Keratinocyte (primary cell): ENCODE measurements around the gene ALDH1A3. TPM values are rescaled to one million over a fixed set of nuclear protein-coding genes. Genes with fewer than 3 reads are reported as not detected.

Source experiments
- DNase-seq: peaks from one replicate; pipeline ENCODE4 v3.0.0-alpha.2; 2011; ENCODE audit warnings: low read depth, missing footprints, low spot score
- FAIRE-seq: peaks from 2 replicates; lab custom pipeline; 2011; peaks lifted over from hg19 to GRCh38; lab: Jason Lieb, UNC
- H2AFZ ChIP-seq: 2 replicates; pipeline ENCODE4 v1.6.0; 2012; ENCODE audit warnings: low read length, control low read depth, inconsistent platforms; ENCODE audit not compliant: control insufficient read depth
- H3K27ac ChIP-seq: 2 replicates; pipeline ENCODE4 v1.5.1; 2011; ENCODE audit warnings: low read length; ENCODE audit not compliant: control insufficient read depth, insufficient read depth
- H3K27me3 ChIP-seq: 3 replicates; pipeline ENCODE4 v1.6.0; 2011; ENCODE audit warnings: low read length; ENCODE audit not compliant: control insufficient read depth, insufficient read depth; ENCODE audit errors: extremely low read depth
- H3K36me3 ChIP-seq, 2 experiments: 2 replicates in 1 of 2; 3 replicates in 1 of 2; pipeline ENCODE4 v1.5.1; 2011; ENCODE audit warnings: low read length in 2 of 2, mild to moderate bottlenecking in 1 of 2; ENCODE audit not compliant: control insufficient read depth in 2 of 2, insufficient read depth in 2 of 2; ENCODE audit errors: extremely low read depth in 1 of 2
- H3K4me1 ChIP-seq: 3 replicates; pipeline ENCODE4 v1.5.1; 2011; ENCODE audit warnings: low read length; ENCODE audit not compliant: control insufficient read depth, insufficient read depth; ENCODE audit errors: extremely low read depth
- H3K4me2 ChIP-seq: 3 replicates; pipeline ENCODE4 v1.6.0; 2011; ENCODE audit warnings: low read depth, low read length; ENCODE audit not compliant: control insufficient read depth, insufficient read depth; ENCODE audit errors: extremely low read depth
- H3K4me3 ChIP-seq, 3 experiments: fragments of 200-600 bp in 1 of 3; sonication (generic) in 1 of 3; 2 replicates in 2 of 3; 3 replicates in 1 of 3; pipeline ENCODE4 v1.5.1; 2011 to 2016; ENCODE audit warnings: low read length in 3 of 3, mild to moderate bottlenecking in 3 of 3, control low read depth in 2 of 3, inconsistent platforms in 1 of 3, low read depth in 1 of 3, mixed read lengths in 1 of 3, mixed run types in 1 of 3, moderate library complexity in 1 of 3; ENCODE audit not compliant: control insufficient read depth in 2 of 3, insufficient read depth in 2 of 3; ENCODE audit errors: extremely low read depth in 1 of 3
- H3K79me2 ChIP-seq: 2 replicates; pipeline ENCODE4 v1.6.0; 2012; ENCODE audit warnings: low read length; ENCODE audit not compliant: control insufficient read depth, insufficient read depth
- H3K9ac ChIP-seq: 3 replicates; pipeline ENCODE4 v1.6.0; 2011; ENCODE audit warnings: low read length; ENCODE audit not compliant: control insufficient read depth, insufficient read depth; ENCODE audit errors: extremely low read depth
- H3K9me1 ChIP-seq: 3 replicates; pipeline ENCODE4 v1.6.0; 2011; ENCODE audit warnings: low read length; ENCODE audit not compliant: control insufficient read depth, insufficient read depth; ENCODE audit errors: extremely low read depth
- H3K9me3 ChIP-seq: 2 replicates; pipeline ENCODE4 v1.5.1; 2012; ENCODE audit warnings: low read depth, low read length; ENCODE audit not compliant: control insufficient read depth
- H4K20me1 ChIP-seq: 3 replicates; pipeline ENCODE4 v1.6.0; 2011; ENCODE audit warnings: low read length; ENCODE audit not compliant: control insufficient read depth, insufficient read depth; ENCODE audit errors: extremely low read depth
- CTCF ChIP-seq, 3 experiments: IDR thresholded peaks in 1 of 3; conservative IDR thresholded peaks in 1 of 3; optimal IDR thresholded peaks in 1 of 3; 2 replicates in 2 of 3; 3 replicates in 1 of 3; pipeline versions ENCODE3 to v1.5.1; 2011; ENCODE audit warnings: low read length in 3 of 3, mild to moderate bottlenecking in 3 of 3, moderate library complexity in 2 of 3, control low read depth in 1 of 3, inconsistent platforms in 1 of 3; ENCODE audit not compliant: insufficient read depth in 2 of 3; ENCODE audit errors: extremely low read depth in 1 of 3
- EZH2 ChIP-seq: IDR thresholded peaks from one replicate; pipeline ENCODE4 v1.6.1; 2012; ENCODE audit warnings: inconsistent platforms, mild to moderate bottlenecking, low read length, moderate library complexity
- dilution Hi-C: fragments of 300-500 bp; cut with MboI; formaldehyde crosslinking; loops from one replicate; pipeline ENCODE4 v1.7.0; 2020; ENCODE audit warnings: low sequenced_read_pairs; ENCODE audit not compliant: extremely low pct_ligation_motif_present
- polyA plus RNA-seq, 5 experiments: library from polyadenylated mRNA; depleted of rRNA in 3 of 5; stranded (reverse) in 3 of 5; stranded (forward) in 1 of 5; unstranded in 1 of 5; fragments of >200 nt; gene quantifications; 1 replicate in 1 of 5; 2 replicates in 3 of 5; 3 replicates in 1 of 5; pipeline versions ENCODE4 v1.2.1 to v1.2.3, GENCODE V29; 2011 to 2012; ENCODE audit warnings: missing spikeins in 2 of 5, low read depth in 1 of 5, low replicate concordance in 1 of 5

Gene ALDH1A3
- polyA plus RNA-seq, 1 donor (not counting 4 experiments of a cell fraction or from before 2014, with no cell fraction given), result 218 TPM

DNA sequence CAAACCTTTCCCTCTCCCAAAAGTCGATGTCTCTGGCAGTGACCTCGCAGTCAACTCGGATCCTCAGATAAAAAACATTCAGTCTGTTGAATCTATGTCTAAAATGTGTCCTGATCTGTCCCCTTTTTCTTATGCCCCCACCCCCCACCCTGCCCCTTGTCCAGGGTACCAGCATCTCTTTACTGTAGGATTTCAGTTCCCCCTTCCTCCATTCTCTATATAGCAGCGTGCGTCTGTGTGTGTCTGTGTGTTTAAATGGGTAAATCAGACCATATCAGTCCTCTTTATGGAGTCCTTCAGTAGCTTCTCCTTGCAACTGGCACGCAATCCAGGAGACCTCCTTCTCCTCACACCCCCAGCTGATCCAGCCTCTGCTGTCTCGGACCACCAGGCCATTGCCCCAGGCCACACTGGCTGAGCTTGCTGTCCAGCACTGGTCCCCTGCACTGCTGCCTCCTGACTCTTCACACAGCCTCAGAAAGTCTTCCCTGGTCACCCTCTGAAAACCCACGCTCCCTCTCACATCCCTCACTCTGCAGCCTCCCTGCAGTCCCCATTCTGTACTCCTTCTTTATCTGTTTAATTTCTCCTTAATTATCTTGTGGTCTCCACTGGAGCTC is 41.0 kb downstream of the ALDH1A3 start:
- DNase-seq (no peak), FAIRE-seq (no peak)
- Histone ChIP-seq H3K9me1 (peaks cover 3% of the 10 kb centered on the region), H3K79me2 (peaks cover 10% of the 10 kb centered on the region), H2AFZ (no peak overlapping the region), H3K4me1 (peaks cover 15% of the 10 kb centered on the region), H3K36me3 (peaks cover 5 to 7% of the 10 kb centered on the region in 2 experiments), H3K9ac (no peak overlapping the region), H3K27ac (no peak overlapping the region), H3K4me2 (peak overlapping the region; percentile 87), H3K4me3 (peak overlapping the region in 2 of 3 experiments; percentile 77 to 78), H4K20me1 (no peaks in the 10 kb centered on the region), H3K27me3 (no peaks in the 10 kb centered on the region), H3K9me3 (no peaks in the 10 kb centered on the region)
- no peak for TF ChIP-seq EZH2
- no peak for TF ChIP-seq CTCF (optimal IDR thresholded peaks at IDR 0.05 in 1 of 3, IDR thresholded peaks at IDR 0.05 in 1 of 3, conservative IDR thresholded peaks at IDR 0.05 in 1 of 3; ENCODE audit: extremely low read depth in 1 of 3, insufficient read depth in 2 of 3, low read length in 3 of 3)
- dilution Hi-C loops, result loop anchor here (5.0 kb wide), 1 partner anchor 77 kb away; no protein-coding TSS in a partner anchor

- no peak for FAIRE-seq
Measured at GRCh38 chr15:100922192-100923040, 42.8 kb downstream of the ALDH1A3 start.

More at GRCh38 chr15:100922192-100923040, 42.8 kb downstream of the ALDH1A3 start:
- no peak overlapping the region for H3K4me2 ChIP-seq
- H3K79me2 ChIP-seq, result peaks cover 10% of the 10 kb centered on the region
- no peaks in the 10 kb centered on the region for H4K20me1 ChIP-seq
- H3K4me3 ChIP-seq, result no peak overlapping the region
- H3K9ac ChIP-seq, result no peak overlapping the region
- dilution Hi-C loops, result loop anchor here (5.0 kb wide), 1 partner anchor 75 kb away; no protein-coding TSS in a partner anchor
- no peak overlapping the region for H3K27ac ChIP-seq
- no peak for TF ChIP-seq CTCF (optimal IDR thresholded peaks at IDR 0.05 in 1 of 3, IDR thresholded peaks at IDR 0.05 in 1 of 3, conservative IDR thresholded peaks at IDR 0.05 in 1 of 3; ENCODE audit: extremely low read depth in 1 of 3, insufficient read depth in 2 of 3, low read length in 3 of 3)
- no peak for TF ChIP-seq EZH2
- no peaks in the 10 kb centered on the region for H3K9me3 ChIP-seq
- H2AFZ ChIP-seq, result no peak overlapping the region
- no peaks in the 10 kb centered on the region for H3K27me3 ChIP-seq
- peaks cover 3% of the 10 kb centered on the region for H3K9me1 ChIP-seq
- no peak for DNase-seq
- H3K36me3 ChIP-seq, result peaks cover 12% of the 10 kb centered on the region in 2 experiments
- peaks cover 7% of the 10 kb centered on the region for H3K4me1 ChIP-seq
